ENCODE results near the gene OR5H2. TPM values are rescaled to one million over a fixed set of nuclear protein-coding genes. Genes with fewer than 3 reads are reported as not detected.

OR5H2 gene
- total and polyA plus RNA-seq, 4 donors, result 0.09 TPM; not detected in 3

- H3K4me3 ChIP-seq (ENCODE audit: low read depth in 1 of 3, low read length in 3 of 3), result no peak overlapping the region
- no peak overlapping the region for H3K9ac ChIP-seq (ENCODE audit: low read depth in 1 of 2, low read length in 2 of 2)
- H3K4me1 ChIP-seq (ENCODE audit: control insufficient read depth in 4 of 4, insufficient read depth in 4 of 4, low read length in 3 of 4), result no peaks in the 10 kb centered on the region
- H3K9me3 ChIP-seq (ENCODE audit: control insufficient read depth in 4 of 4, low read length in 3 of 4), result peaks cover 5 to 15% (median 10%) of the 10 kb centered on the region in 4 donors
- no peak overlapping the region for H3K27ac ChIP-seq (ENCODE audit: low read depth in 1 of 2, low read length in 2 of 2)
- no peaks in the 10 kb centered on the region for H3K36me3 ChIP-seq (ENCODE audit: control insufficient read depth in 4 of 4, insufficient read depth in 3 of 4, low read depth in 1 of 4, low read length in 3 of 4)
- H3K27me3 ChIP-seq (ENCODE audit: control insufficient read depth in 4 of 4, insufficient read depth in 4 of 4, low read length in 3 of 4), result no peaks in the 10 kb centered on the region
- WGBS, result 72% methylated on average over 3 of the region's 3 CpGs
- DNase-seq (ENCODE audit: low spot score), result no peak
- TF ChIP-seq JUND (IDR thresholded peaks at IDR 0.05), result no peak
- TF ChIP-seq TAF1 (conservative IDR thresholded peaks at IDR 0.05), result no peak
Measured at GRCh38 chr3:98272126-98272525, 10.2 kb upstream of the OR5H2 start.

GRCh38 chr3:98274914-98275313, 7.4 kb upstream of the OR5H2 start:
- H3K4me3 ChIP-seq (ENCODE audit: low read depth in 1 of 3, low read length in 3 of 3), result peak overlapping the region in 1 of 3 donors; percentile 23
- no peaks in the 10 kb centered on the region for H3K27me3 ChIP-seq (ENCODE audit: control insufficient read depth in 4 of 4, insufficient read depth in 4 of 4, low read length in 3 of 4)
- no peak overlapping the region for H3K27ac ChIP-seq (ENCODE audit: low read depth in 1 of 2, low read length in 2 of 2)
- 88% methylated on average over 3 of the region's 3 CpGs for WGBS
- H3K36me3 ChIP-seq (ENCODE audit: control insufficient read depth in 4 of 4, insufficient read depth in 3 of 4, low read depth in 1 of 4, low read length in 3 of 4), result no peaks in the 10 kb centered on the region
- no peaks in the 10 kb centered on the region for H3K4me1 ChIP-seq (ENCODE audit: control insufficient read depth in 4 of 4, insufficient read depth in 4 of 4, low read length in 3 of 4)
- DNase-seq (ENCODE audit: low spot score), result no peak
- no peak for TF ChIP-seq ZBTB33 (IDR thresholded peaks at IDR 0.05)
- no peak for TF ChIP-seq EGR1 (IDR thresholded peaks at IDR 0.05; ENCODE audit: low read depth in 2 of 2)
- TF ChIP-seq CTCF (IDR thresholded peaks at IDR 0.05; ENCODE audit: low read depth, low read length, missing input control), result no peak
- TF ChIP-seq HNF4G (IDR thresholded peaks at IDR 0.05), result no peak
- H3K9ac ChIP-seq (ENCODE audit: low read depth in 1 of 2, low read length in 2 of 2), result no peak overlapping the region
- peaks cover 3 to 15% (median 8%) of the 10 kb centered on the region in 4 donors for H3K9me3 ChIP-seq (ENCODE audit: control insufficient read depth in 4 of 4, low read length in 3 of 4)

GRCh38 chr3:98290916-98291315, 8.6 kb downstream of the OR5H2 start:
- Histone ChIP-seq H3K36me3 (ENCODE audit: control insufficient read depth in 4 of 4, insufficient read depth in 3 of 4, low read depth in 1 of 4, low read length in 3 of 4) (no peaks in the 10 kb centered on the region), H3K9me3 (ENCODE audit: control insufficient read depth in 4 of 4, low read length in 3 of 4) (no peaks in the 10 kb centered on the region), H3K27ac (ENCODE audit: low read depth in 1 of 2, low read length in 2 of 2) (no peak overlapping the region), H3K4me1 (ENCODE audit: control insufficient read depth in 4 of 4, insufficient read depth in 4 of 4, low read length in 3 of 4) (peaks cover 0 to 3% (median 0%) of the 10 kb centered on the region in 4 donors), H3K4me3 (ENCODE audit: low read depth in 1 of 3, low read length in 3 of 3) (no peak overlapping the region), H3K27me3 (ENCODE audit: control insufficient read depth in 4 of 4, insufficient read depth in 4 of 4, low read length in 3 of 4) (no peaks in the 10 kb centered on the region), H3K9ac (ENCODE audit: low read depth in 1 of 2, low read length in 2 of 2) (no peak overlapping the region)
- no peak for DNase-seq (ENCODE audit: low spot score)
- TF ChIP-seq RXRA (IDR thresholded peaks at IDR 0.05) (no peak), TAF1 (conservative IDR thresholded peaks at IDR 0.05) (no peak), CTCF (IDR thresholded peaks at IDR 0.05; ENCODE audit: low read depth, low read length, missing input control) (no peak), SP1 (IDR thresholded peaks at IDR 0.05) (no peak), ZBTB33 (IDR thresholded peaks at IDR 0.05) (no peak), FOXA2 (IDR thresholded peaks at IDR 0.05) (no peak), FOXA1 (IDR thresholded peaks at IDR 0.05) (no peak), EGR1 (IDR thresholded peaks at IDR 0.05; ENCODE audit: low read depth in 2 of 2) (no peak), NR2F2 (IDR thresholded peaks at IDR 0.05) (no peak), GABPA (IDR thresholded peaks at IDR 0.05 in 1 of 2, conservative IDR thresholded peaks at IDR 0.05 in 1 of 2) (no peak)
- WGBS, result 39% methylated on average over 1 of the region's 1 CpG

All from liver (tissue), 9 donors.